Suprapubic skin (tissue), 4 donors: ENCODE results near the gene TBC1D16. TPM values are rescaled to one million over a fixed set of nuclear protein-coding genes. Genes with fewer than 3 reads are reported as not detected.

Source experiments
- DNase-seq, 2 donors: peaks; one replicate each; pipeline ENCODE4 v3.0.0-alpha.2; 2019; ENCODE audit warnings: low spot score in 2 of 2
- H3K27ac ChIP-seq: fragments of 200-600 bp; sonication (generic); one replicate; pipeline ENCODE4 v1.5.1; 2019
- H3K27me3 ChIP-seq: fragments of 200-600 bp; sonication (generic); one replicate; pipeline ENCODE4 v1.5.1; 2019
- H3K36me3 ChIP-seq: fragments of 200-600 bp; sonication (generic); one replicate; pipeline ENCODE4 v1.5.1; 2019
- H3K4me1 ChIP-seq: fragments of 200-600 bp; sonication (generic); one replicate; pipeline ENCODE4 v1.5.1; 2019
- H3K4me3 ChIP-seq: fragments of 200-600 bp; sonication (generic); one replicate; pipeline ENCODE4 v1.5.1; 2019; ENCODE audit warnings: mild to moderate bottlenecking
- H3K9me3 ChIP-seq: fragments of 200-600 bp; sonication (generic); one replicate; pipeline ENCODE4 v1.5.1; 2019
- EP300 ChIP-seq: sonication (generic); formaldehyde crosslinking; IDR thresholded peaks from one replicate; pipeline ENCODE4 v1.6.1; 2017; ENCODE audit warnings: antibody characterized with exemption
- POLR2A ChIP-seq, 2 donors: fragments of 450-650 bp; IDR thresholded peaks; one replicate each; pipeline ENCODE4 v1.6.1; 2017; ENCODE audit warnings: antibody characterized with exemption in 2 of 2, mild to moderate bottlenecking in 2 of 2, moderate library complexity in 2 of 2
- POLR2AphosphoS5 ChIP-seq, 3 donors: sonication (generic); formaldehyde crosslinking; IDR thresholded peaks; one replicate each; pipeline ENCODE4 v1.6.1; 2017; ENCODE audit warnings: antibody characterized with exemption in 3 of 3
- WGBS: methylation state at CpG from one replicate; pipeline ENCODE4 v1.1.5; 2018; 5-methylcytosine and 5-hydroxymethylcytosine counted together
- total RNA-seq, 4 donors: library from RNA; depleted of rRNA; stranded (reverse); fragments of >200 nt; gene quantifications; one replicate each; pipeline ENCODE4 v1.1.0, GENCODE V29; 2016
- TF ChIP-seq, protein P1 (sequence below), 2 donors: fragments of 200-600 bp in 1 of 2; fragments of 450-650 bp in 1 of 2; sonication (generic) in 1 of 2; IDR thresholded peaks; one replicate each; pipeline ENCODE4 v1.5.1; 2016 to 2019; ENCODE audit warnings: antibody characterized with exemption in 2 of 2, mild to moderate bottlenecking in 1 of 2, moderate library complexity in 1 of 2

TBC1D16 gene
- total RNA-seq, 4 donors from 2014 or later: 18.6 to 33.6 (median 22.7) TPM

DNA sequence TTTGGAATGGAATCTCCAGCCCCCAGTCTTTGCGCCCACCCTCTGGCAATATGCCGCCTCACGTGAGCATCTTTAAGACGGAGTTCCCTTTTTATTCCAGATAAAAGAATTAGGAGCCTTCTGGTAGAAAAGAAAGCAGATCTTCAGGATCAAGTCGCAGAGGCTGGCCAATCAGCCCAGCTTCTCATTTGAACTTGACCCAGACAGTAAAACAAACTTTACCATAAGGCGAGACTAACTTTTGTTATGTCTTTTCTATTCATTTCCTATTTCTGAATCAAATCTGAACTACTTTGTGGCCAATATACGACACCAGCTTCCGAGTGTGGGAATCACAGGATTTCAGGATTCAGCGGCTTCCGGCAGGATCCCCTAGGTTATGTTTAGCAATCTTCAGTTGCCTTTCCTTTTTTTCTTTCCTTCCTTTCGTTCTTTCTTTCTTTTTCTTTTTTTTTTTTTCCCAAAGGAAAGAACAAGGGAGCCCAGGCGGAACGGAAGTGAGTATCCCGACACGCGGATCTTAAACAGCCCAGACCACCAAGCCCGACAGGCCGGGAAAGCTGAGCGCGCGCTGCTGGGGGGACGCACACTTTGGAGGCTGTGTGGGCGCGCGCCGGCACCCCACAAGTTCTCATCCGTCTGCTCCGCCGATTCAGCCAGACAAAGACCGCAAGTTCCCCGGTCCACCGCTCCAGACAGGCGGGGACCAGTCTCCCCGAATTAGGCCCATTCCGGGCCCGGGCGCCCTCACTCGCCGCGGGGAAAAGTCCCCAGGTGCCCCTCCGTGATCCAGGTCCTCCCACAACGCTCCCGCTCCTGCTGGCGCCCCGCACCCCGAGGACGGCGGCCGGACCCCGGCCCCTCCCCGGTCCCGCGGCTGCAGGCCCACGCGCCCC is 633 bp downstream of the TBC1D16 start:
- Histone ChIP-seq H3K4me3 (peak overlapping the region; percentile 67), H3K9me3 (no peaks in the 10 kb centered on the region), H3K36me3 (no peaks in the 10 kb centered on the region), H3K27me3 (no peaks in the 10 kb centered on the region), H3K27ac (peak overlapping the region; percentile 85), H3K4me1 (peaks cover 49% of the 10 kb centered on the region)
- TF ChIP-seq EP300: no peak
- TF ChIP-seq POLR2A (IDR thresholded peaks at IDR 0.05): no peak
- TF ChIP-seq POLR2AphosphoS5 (IDR thresholded peaks at IDR 0.05): no peak
- TF ChIP-seq, protein P1, sequence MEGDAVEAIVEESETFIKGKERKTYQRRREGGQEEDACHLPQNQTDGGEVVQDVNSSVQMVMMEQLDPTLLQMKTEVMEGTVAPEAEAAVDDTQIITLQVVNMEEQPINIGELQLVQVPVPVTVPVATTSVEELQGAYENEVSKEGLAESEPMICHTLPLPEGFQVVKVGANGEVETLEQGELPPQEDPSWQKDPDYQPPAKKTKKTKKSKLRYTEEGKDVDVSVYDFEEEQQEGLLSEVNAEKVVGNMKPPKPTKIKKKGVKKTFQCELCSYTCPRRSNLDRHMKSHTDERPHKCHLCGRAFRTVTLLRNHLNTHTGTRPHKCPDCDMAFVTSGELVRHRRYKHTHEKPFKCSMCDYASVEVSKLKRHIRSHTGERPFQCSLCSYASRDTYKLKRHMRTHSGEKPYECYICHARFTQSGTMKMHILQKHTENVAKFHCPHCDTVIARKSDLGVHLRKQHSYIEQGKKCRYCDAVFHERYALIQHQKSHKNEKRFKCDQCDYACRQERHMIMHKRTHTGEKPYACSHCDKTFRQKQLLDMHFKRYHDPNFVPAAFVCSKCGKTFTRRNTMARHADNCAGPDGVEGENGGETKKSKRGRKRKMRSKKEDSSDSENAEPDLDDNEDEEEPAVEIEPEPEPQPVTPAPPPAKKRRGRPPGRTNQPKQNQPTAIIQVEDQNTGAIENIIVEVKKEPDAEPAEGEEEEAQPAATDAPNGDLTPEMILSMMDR (IDR thresholded peaks at IDR 0.05): no peak
- 2% methylated on average over 36 of the region's 55 CpGs for WGBS
- no peak for DNase-seq

GRCh38 chr17:80033840-80034239 is 1.8 kb downstream of the TBC1D16 start:
- Histone ChIP-seq H3K27me3 (no peaks in the 10 kb centered on the region), H3K9me3 (no peaks in the 10 kb centered on the region), H3K4me1 (peaks cover 61% of the 10 kb centered on the region), H3K36me3 (no peaks in the 10 kb centered on the region), H3K4me3 (no peak overlapping the region), H3K27ac (no peak overlapping the region)
- WGBS: 93% methylated on average over 4 of the region's 4 CpGs
- no peak for DNase-seq
- TF ChIP-seq POLR2AphosphoS5 (IDR thresholded peaks at IDR 0.05) (no peak), EP300 (no peak), POLR2A (IDR thresholded peaks at IDR 0.05) (no peak)
- TF ChIP-seq, protein P1 (IDR thresholded peaks at IDR 0.05): no peak

DNA sequence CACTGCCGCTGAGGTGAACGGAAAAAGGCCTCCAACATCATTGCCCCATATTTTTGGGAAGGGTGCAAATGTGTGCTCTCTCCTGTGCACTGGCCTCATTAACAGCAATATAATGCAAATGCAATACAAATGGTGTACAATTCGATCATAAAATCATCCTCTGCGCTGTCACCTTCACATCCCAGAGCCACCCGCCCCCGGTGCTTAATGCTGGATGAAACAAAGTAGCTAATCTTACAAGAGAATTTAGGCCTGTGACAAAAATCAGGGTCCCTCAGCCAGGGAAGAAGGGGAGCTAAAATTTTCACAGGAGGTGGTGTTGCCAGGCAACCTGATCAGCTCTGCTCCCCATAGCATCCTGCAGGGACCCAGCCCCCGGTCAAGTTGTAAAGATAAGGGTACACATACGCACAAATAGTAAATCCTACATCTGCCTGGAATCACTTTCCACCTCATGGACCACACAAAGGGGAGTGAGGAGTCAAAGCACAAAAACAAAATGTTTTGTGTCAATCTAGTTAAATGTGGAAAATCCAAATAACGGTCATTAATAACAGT is 3.0 kb downstream of the TBC1D16 start:
- no peak overlapping the region for H3K4me3 ChIP-seq
- no peaks in the 10 kb centered on the region for H3K27me3 ChIP-seq
- no peak for DNase-seq
- H3K36me3 ChIP-seq: no peaks in the 10 kb centered on the region
- H3K9me3 ChIP-seq: no peaks in the 10 kb centered on the region
- 94% methylated on average over 9 of the region's 9 CpGs for WGBS
- peaks cover 72% of the 10 kb centered on the region for H3K4me1 ChIP-seq
- TF ChIP-seq, protein P1 (IDR thresholded peaks at IDR 0.05): no peak
- TF ChIP-seq EP300 (no peak), POLR2AphosphoS5 (IDR thresholded peaks at IDR 0.05) (no peak), POLR2A (IDR thresholded peaks at IDR 0.05) (no peak)
- H3K27ac ChIP-seq: no peak overlapping the region

DNA sequence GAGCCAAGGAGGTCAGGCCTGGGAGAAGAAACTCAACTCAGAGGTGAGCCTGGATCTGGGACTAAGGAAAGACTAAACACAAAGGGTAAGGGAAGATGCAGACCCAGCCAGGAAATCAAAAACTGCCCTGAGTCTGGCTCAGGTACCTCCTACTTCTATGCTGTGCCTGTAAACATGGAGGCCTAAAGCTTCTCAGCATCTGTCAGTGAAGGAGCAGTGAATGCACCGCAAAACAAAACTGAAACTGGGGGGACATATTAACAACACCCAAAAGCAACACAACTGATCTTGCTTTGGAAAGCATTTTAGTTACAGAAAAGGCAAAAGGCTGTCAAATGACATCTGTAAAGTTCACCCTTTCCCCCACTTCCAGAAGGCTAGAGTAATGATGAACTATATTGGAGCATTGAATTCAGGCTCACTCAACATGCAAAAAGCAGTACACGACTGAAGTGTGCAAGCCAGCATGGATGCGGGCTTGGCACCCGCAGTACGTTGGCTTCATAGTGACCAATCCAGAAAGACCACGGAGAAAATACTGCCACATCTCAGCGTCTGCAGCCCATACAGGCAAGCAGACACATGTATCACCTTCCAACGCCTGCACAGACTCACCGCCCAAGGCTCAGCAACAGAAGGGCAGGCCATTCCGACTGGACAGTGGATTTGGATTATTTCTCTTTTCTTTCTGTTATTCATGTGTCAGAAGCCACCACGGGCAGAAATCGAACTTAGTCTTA is 3.8 kb downstream of the TBC1D16 start:
- DNase-seq: no peak
- Histone ChIP-seq H3K4me3 (no peak overlapping the region), H3K27ac (peak overlapping the region; percentile 89), H3K36me3 (no peaks in the 10 kb centered on the region), H3K9me3 (no peaks in the 10 kb centered on the region), H3K4me1 (peaks cover 76% of the 10 kb centered on the region), H3K27me3 (no peaks in the 10 kb centered on the region)
- WGBS: 81% methylated on average over 12 of the region's 12 CpGs
- TF ChIP-seq EP300 (no peak), POLR2A (IDR thresholded peaks at IDR 0.05) (no peak), POLR2AphosphoS5 (IDR thresholded peaks at IDR 0.05) (no peak)
- TF ChIP-seq, protein P1 (IDR thresholded peaks at IDR 0.05): no peak
